Measurements from ENCODE around the gene OSM. TPM values are rescaled to one million over a fixed set of nuclear protein-coding genes. Genes with fewer than 3 reads are reported as not detected.

Gene OSM
- total and polyA plus RNA-seq, 2 experiments from 2014 or later, result 1.5 TPM; not detected in 1

DNA sequence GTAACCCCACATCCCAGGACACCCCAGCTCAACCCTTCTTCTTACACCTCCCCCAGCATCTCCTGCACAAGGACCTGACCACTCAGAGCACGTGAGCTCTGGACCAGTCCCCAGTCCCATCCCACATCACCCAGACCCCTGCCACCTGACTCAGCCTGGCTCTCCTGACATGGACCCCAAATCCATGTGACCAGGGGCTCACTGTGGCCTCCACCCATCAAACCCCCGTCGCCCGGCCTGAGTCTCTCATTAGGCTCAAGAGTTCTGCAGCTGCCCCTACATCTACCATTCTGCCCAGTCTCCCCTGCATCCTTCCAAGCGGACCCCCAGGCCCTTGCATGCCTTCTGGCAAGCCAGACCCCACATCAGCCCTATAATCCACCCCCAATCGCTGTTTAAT lies 18.2 kb downstream of the OSM start:
- Histone ChIP-seq H3K9me3 (ENCODE audit: low read depth) (no peaks in the 10 kb centered on the region), H3K79me2 (no peaks in the 10 kb centered on the region), H3K27me3 (no peaks in the 10 kb centered on the region), H3K36me3 (replicated peaks; ENCODE audit: insufficient read depth, low read depth) (no peaks in the 10 kb centered on the region), H2AFZ (no peak overlapping the region), H3K27ac (peak overlapping the region; percentile 40), H3K4me2 (peak overlapping the region; percentile 54), H3K4me1 (ENCODE audit: insufficient read depth) (peaks cover 45% of the 10 kb centered on the region), H4K20me1 (ENCODE audit: insufficient read depth, poor library complexity, severe bottlenecking) (no peaks in the 10 kb centered on the region), H3K9me2 (replicated peaks; ENCODE audit: insufficient read depth) (no peaks in the 10 kb centered on the region), H3K4me3 (no peak overlapping the region)
- TF ChIP-seq EZH2phosphoT487 (IDR thresholded peaks at IDR 0.05; ENCODE audit: low read depth, severe bottlenecking, unreplicated experiment) (no peak), EZH2 (IDR thresholded peaks at IDR 0.05; ENCODE audit: borderline replicate concordance) (no peak)
- TF ChIP-seq, protein P1, sequence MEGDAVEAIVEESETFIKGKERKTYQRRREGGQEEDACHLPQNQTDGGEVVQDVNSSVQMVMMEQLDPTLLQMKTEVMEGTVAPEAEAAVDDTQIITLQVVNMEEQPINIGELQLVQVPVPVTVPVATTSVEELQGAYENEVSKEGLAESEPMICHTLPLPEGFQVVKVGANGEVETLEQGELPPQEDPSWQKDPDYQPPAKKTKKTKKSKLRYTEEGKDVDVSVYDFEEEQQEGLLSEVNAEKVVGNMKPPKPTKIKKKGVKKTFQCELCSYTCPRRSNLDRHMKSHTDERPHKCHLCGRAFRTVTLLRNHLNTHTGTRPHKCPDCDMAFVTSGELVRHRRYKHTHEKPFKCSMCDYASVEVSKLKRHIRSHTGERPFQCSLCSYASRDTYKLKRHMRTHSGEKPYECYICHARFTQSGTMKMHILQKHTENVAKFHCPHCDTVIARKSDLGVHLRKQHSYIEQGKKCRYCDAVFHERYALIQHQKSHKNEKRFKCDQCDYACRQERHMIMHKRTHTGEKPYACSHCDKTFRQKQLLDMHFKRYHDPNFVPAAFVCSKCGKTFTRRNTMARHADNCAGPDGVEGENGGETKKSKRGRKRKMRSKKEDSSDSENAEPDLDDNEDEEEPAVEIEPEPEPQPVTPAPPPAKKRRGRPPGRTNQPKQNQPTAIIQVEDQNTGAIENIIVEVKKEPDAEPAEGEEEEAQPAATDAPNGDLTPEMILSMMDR (IDR thresholded peaks at IDR 0.05; ENCODE audit: poor library complexity), result no peak
- WGBS (ENCODE audit: low lambda C conversion rate, missing lambda C conversion rate), result 88% methylated on average over 6 of the region's 6 CpGs
- no peak for DNase-seq (ENCODE audit: low spot score)

DNA sequence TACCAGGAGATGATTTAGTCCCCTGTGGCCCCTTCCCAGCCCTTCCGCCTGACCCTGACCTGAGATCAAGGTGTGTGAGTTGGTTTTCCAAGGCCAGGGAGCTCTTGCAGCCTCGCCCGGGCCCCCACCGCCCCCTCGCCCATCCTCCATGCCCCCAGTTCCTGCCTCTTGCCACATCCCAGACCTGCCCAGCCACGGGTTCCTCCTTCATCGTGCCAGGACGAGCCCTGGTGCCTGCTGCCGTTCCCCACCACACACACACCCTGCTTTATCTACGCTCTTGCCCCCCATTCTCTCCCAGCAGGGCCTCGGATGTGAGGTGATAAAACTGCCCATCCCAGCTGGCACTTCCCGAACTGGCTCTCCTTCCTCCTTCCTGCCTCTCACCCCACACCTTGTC lies 18.7 kb downstream of the OSM start:
- Histone ChIP-seq H3K9me2 (replicated peaks; ENCODE audit: insufficient read depth) (no peaks in the 10 kb centered on the region), H3K79me2 (no peaks in the 10 kb centered on the region), H4K20me1 (ENCODE audit: insufficient read depth, poor library complexity, severe bottlenecking) (no peaks in the 10 kb centered on the region), H3K4me3 (no peak overlapping the region), H2AFZ (no peak overlapping the region), H3K27me3 (no peaks in the 10 kb centered on the region), H3K36me3 (replicated peaks; ENCODE audit: insufficient read depth, low read depth) (no peaks in the 10 kb centered on the region), H3K27ac (no peak overlapping the region), H3K9me3 (ENCODE audit: low read depth) (no peaks in the 10 kb centered on the region), H3K4me2 (no peak overlapping the region), H3K4me1 (ENCODE audit: insufficient read depth) (peaks cover 41% of the 10 kb centered on the region)
- no peak for TF ChIP-seq EZH2phosphoT487 (IDR thresholded peaks at IDR 0.05; ENCODE audit: low read depth, severe bottlenecking, unreplicated experiment)
- TF ChIP-seq, protein P1 (IDR thresholded peaks at IDR 0.05; ENCODE audit: poor library complexity), result no peak
- TF ChIP-seq EZH2 (IDR thresholded peaks at IDR 0.05; ENCODE audit: borderline replicate concordance), result no peak
- no peak for DNase-seq (ENCODE audit: low spot score)
- 87% methylated on average over 8 of the region's 12 CpGs for WGBS (ENCODE audit: low lambda C conversion rate, missing lambda C conversion rate)

- Histone ChIP-seq H3K27ac (peak overlapping the region; percentile 89), H3K4me1 (ENCODE audit: insufficient read depth) (peaks cover 37% of the 10 kb centered on the region), H2AFZ (no peak overlapping the region), H4K20me1 (ENCODE audit: insufficient read depth, poor library complexity, severe bottlenecking) (no peaks in the 10 kb centered on the region), H3K36me3 (replicated peaks; ENCODE audit: insufficient read depth, low read depth) (no peaks in the 10 kb centered on the region), H3K9me3 (ENCODE audit: low read depth) (no peaks in the 10 kb centered on the region), H3K27me3 (no peaks in the 10 kb centered on the region), H3K4me2 (peak overlapping the region; percentile 99), H3K79me2 (no peaks in the 10 kb centered on the region), H3K4me3 (no peak overlapping the region), H3K9me2 (replicated peaks; ENCODE audit: insufficient read depth) (no peaks in the 10 kb centered on the region)
- no peak for DNase-seq (ENCODE audit: low spot score)
- TF ChIP-seq EZH2phosphoT487 (IDR thresholded peaks at IDR 0.05; ENCODE audit: low read depth, severe bottlenecking, unreplicated experiment) (no peak), EZH2 (IDR thresholded peaks at IDR 0.05; ENCODE audit: borderline replicate concordance) (no peak)
- TF ChIP-seq, protein P1 (IDR thresholded peaks at IDR 0.05; ENCODE audit: poor library complexity), result no peak
- WGBS (ENCODE audit: low lambda C conversion rate, missing lambda C conversion rate), result 94% methylated on average over 11 of the region's 11 CpGs
Observed at GRCh38 chr22:30247561-30247960, 19.1 kb downstream of the OSM start.

Measured in hepatocyte (in vitro differentiated cells).